Pancreas (tissue), 10 donors: ENCODE data around the gene ARSD. TPM values are rescaled to one million over a fixed set of nuclear protein-coding genes. Genes with fewer than 3 reads are reported as not detected.
"Not testable (repeated sequence)": the region's sequence is repeated elsewhere in the genome, so short reads cannot be mapped to it uniquely, and the experiment has no call there.

ENCODE experiments used
- ATAC-seq, 4 donors: fragments of 200-7000 bp; cut with Tn5 transposase; one replicate each; pipeline versions ENCODE4 v1.8.0 to v1.9.1; 2020; ENCODE audit warnings: mild to moderate bottlenecking in 4 of 4, moderate library complexity in 4 of 4
- DNase-seq, 6 donors: peaks; one replicate each; pipeline ENCODE4 v3.0.0-alpha.2; 2020
- FAIRE-seq: peaks from 2 replicates; lab custom pipeline; 2012; peaks lifted over from hg19 to GRCh38; lab: Jason Lieb, UNC
- H3K27ac ChIP-seq, 4 donors: fragments of 200-600 bp; sonication (generic); 1 replicate in 3 of 4; 2 replicates in 1 of 4; pipeline versions ENCODE4 v1.5.0 to v1.8.0; 2020
- H3K27me3 ChIP-seq, 4 donors: fragments of 200-600 bp; one replicate each; pipeline ENCODE4 v1.8.0; 2021
- H3K36me3 ChIP-seq, 3 donors: fragments of 200-600 bp; sonication (generic) in 1 of 3; one replicate each; pipeline versions ENCODE4 v1.5.0 to v1.8.0; 2020 to 2021
- H3K4me1 ChIP-seq, 3 donors: fragments of 200-600 bp; one replicate each; pipeline ENCODE4 v1.8.0; 2021
- H3K4me3 ChIP-seq, 4 donors: fragments of 200-600 bp; sonication (generic) in 2 of 4; one replicate each; pipeline versions ENCODE4 v1.5.0 to v1.8.0; 2020 to 2021
- H3K9me3 ChIP-seq, 4 donors: fragments of 200-600 bp; one replicate each; pipeline ENCODE4 v1.8.0; 2021
- WGBS, 2 donors: extraction: QIAGEN DNeasy Blood & Tissue Kit; methylation state at CpG; one replicate each; pipeline ENCODE4 v1.1.7; 2013; 5-methylcytosine and 5-hydroxymethylcytosine counted together
- intact Hi-C, 3 donors: fragments of 100-400 bp; cut with DNase I; formaldehyde crosslinking; loops; one replicate each; pipeline versions ENCODE4 v1.11.1 to v1.14.2; 2022
- polyA plus RNA-seq, 2 donors: library from polyadenylated mRNA; stranded (reverse); fragments of 200-250 nt; gene quantifications; one replicate each; pipeline ENCODE4 v1.2.3, GENCODE V29; 2013
- total RNA-seq, 6 donors: library from RNA; stranded (reverse); fragmentation: NEBNext Ultra II Directional in 4 of 6; extraction: Animal tissue kit (Norgen Biotek cat#: 25700) in 4 of 6; gene quantifications; one replicate each; pipeline versions ENCODE4 v1.2.1 to v1.2.4, GENCODE V29; 2021 to 2023
- TF ChIP-seq, protein P1 (sequence below), 4 donors: fragments of 200-600 bp; sonication (generic) in 3 of 4; IDR thresholded peaks; one replicate each; pipeline versions ENCODE4 v1.5.0 to v1.8.0; 2021; ENCODE audit warnings: antibody characterized with exemption in 4 of 4
- donor health status: healthy with polysubstance abuse.
- donor health status: DM: no; HTN: no; CAD: no; lungs with moderate emphysema.
- donor health status: DM: no; HTN: no; CAD: no.
- donor health status: control.
- donor health status: control.
- donor health status: Bipolar disorder and iron deficiency.
- donor health status: DM: yes; HTN: yes; CAD: no.
- donor health status: DM: no; HTN: no; CAD: no.
- donor health status: DM: no; HTN: no; CAD: no.
- donor health status: DM: yes; HTN: yes; CAD: no.

The ARSD gene, protein sequence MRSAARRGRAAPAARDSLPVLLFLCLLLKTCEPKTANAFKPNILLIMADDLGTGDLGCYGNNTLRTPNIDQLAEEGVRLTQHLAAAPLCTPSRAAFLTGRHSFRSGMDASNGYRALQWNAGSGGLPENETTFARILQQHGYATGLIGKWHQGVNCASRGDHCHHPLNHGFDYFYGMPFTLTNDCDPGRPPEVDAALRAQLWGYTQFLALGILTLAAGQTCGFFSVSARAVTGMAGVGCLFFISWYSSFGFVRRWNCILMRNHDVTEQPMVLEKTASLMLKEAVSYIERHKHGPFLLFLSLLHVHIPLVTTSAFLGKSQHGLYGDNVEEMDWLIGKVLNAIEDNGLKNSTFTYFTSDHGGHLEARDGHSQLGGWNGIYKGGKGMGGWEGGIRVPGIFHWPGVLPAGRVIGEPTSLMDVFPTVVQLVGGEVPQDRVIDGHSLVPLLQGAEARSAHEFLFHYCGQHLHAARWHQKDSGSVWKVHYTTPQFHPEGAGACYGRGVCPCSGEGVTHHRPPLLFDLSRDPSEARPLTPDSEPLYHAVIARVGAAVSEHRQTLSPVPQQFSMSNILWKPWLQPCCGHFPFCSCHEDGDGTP
- total RNA-seq (10 to 100 TPM; 29.8 to 67.0 (median 52.2) TPM), polyA plus RNA-seq (10 to 100 TPM; 17.8 to 35.7 TPM)

DNA sequence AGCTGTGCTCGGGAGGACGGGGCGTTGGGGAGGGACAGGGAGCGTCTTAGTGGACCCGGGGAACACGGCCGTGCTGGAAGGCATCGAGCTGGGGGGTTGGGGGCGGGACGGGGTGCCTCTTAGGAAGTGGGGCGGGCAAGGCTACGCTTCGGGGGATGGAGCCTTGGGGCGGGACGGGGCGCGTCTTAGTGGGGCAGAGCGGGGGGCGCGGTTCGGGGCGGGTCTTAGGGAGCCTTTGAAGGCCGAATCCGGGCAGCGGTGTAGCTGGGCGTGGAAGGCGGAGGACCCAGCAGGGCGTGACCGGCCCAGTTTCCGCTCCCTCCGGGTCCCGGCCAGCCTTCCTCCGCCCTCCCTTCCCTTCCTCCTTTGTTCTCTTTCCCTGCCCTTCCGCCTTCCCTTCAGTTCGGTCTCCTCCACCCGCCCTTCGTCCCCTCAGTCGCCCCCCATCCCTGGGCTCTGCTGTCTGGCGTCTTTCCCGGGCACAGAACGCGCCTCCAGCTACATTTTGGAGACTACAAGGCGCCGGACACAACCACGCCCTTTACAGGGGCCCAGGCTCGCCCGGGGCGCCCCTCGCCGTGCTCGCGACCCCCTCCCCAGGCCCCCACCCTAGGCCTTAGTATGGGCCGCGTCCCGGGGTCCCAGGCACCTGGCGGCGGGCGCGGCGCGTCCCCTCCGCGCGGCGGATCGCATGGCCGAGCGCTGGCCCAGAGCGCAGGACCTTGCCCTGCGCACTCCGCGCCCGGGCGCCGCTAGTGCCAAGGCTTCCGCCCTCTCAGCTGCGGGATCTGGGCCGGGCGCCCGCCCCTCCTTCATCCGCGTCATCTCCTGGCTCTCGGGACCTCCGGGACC is at the start of gene ARSD:
TSS of gene ARSD (minus strand) at position 757 of the 852 bp plus-strand sequence. CDS start at position 693, 64 bp downstream.
- no peak for FAIRE-seq
- DNase-seq: peak; percentile 90 to 97 (median 95)
- peak; percentile 89 to 93 (median 93) for ATAC-seq
- Histone ChIP-seq H3K9me3 (no peaks in the 10 kb centered on the region), H3K4me3 (peak within 1 kb of the TSS; percentile 64 to 86 (median 79)), H3K27me3 (no peaks in the 10 kb centered on the region), H3K36me3 (peaks cover 0 to 6% (median 0%) of the 10 kb centered on the region in 3 donors), H3K27ac (peak within 1 kb of the TSS; percentile 96 to 99 (median 98)), H3K4me1 (no peaks in the 10 kb centered on the region)
- TF ChIP-seq, protein P1, sequence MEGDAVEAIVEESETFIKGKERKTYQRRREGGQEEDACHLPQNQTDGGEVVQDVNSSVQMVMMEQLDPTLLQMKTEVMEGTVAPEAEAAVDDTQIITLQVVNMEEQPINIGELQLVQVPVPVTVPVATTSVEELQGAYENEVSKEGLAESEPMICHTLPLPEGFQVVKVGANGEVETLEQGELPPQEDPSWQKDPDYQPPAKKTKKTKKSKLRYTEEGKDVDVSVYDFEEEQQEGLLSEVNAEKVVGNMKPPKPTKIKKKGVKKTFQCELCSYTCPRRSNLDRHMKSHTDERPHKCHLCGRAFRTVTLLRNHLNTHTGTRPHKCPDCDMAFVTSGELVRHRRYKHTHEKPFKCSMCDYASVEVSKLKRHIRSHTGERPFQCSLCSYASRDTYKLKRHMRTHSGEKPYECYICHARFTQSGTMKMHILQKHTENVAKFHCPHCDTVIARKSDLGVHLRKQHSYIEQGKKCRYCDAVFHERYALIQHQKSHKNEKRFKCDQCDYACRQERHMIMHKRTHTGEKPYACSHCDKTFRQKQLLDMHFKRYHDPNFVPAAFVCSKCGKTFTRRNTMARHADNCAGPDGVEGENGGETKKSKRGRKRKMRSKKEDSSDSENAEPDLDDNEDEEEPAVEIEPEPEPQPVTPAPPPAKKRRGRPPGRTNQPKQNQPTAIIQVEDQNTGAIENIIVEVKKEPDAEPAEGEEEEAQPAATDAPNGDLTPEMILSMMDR (IDR thresholded peaks at IDR 0.05): no peak
- WGBS, 2 donors: 1 to 2% methylated on average over 49 to 80 of the region's 84 CpGs
- intact Hi-C loops: no loop called here

DNA sequence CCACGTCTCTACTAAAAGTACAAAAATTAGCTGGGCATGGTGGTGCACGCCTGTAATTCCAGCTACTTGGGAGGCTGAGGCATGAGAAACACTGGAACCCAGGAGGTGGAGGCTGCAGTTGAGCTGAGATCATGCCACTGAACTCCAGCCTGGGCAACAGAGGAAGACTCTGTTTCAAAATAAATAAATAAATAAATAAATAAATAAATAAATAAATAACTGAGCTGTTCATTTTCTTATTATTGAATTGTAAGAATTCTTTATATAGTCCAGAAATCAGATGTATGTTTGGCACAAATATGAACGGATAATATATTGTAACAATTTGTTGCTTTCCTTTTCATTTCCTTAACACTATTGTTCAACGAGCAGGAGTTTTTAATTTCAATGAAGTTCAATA is 49.5 kb upstream of the ARSD start:
- H3K9me3 ChIP-seq, H3K27ac ChIP-seq, intact Hi-C loops, H3K4me1 ChIP-seq, ATAC-seq, H3K27me3 ChIP-seq, DNase-seq, H3K36me3 ChIP-seq, H3K4me3 ChIP-seq: not testable (repeated sequence)
- peak; percentile 29 for FAIRE-seq
- 89 to 91% methylated on average over 4 of the region's 4 CpGs for WGBS, 2 donors

DNA sequence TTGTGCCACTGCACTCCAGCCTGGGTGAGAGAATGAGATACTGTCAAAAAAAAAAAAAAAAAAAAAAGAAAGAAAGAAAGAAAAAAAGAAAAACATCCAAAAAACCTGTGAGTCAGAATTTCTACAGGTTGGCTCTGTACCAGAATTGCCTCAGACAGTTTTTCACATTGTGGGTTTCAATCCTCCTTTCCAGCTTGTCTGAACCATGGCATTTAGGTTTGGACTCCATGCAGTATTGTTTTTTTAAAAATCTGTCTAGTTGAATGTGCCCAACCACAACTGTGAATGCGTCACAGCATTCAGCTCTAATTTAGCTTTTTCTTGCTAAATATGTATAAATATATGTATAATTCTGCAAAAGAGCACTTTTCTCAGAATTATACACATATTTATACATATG is 45.8 kb upstream of the ARSD start:
- 87 to 98% methylated on average over 1 of the region's 1 CpG for WGBS, 2 donors
- no peak overlapping the region for H3K27ac ChIP-seq
- H3K4me1 ChIP-seq: no peaks in the 10 kb centered on the region
- FAIRE-seq (no peak), ATAC-seq (no peak), DNase-seq (no peak)
- intact Hi-C loops: no loop called here
- H3K36me3 ChIP-seq: no peaks in the 10 kb centered on the region
- no peak overlapping the region for H3K4me3 ChIP-seq
- no peaks in the 10 kb centered on the region for H3K9me3 ChIP-seq
- H3K27me3 ChIP-seq: no peaks in the 10 kb centered on the region
- TF ChIP-seq, protein P1 (IDR thresholded peaks at IDR 0.05): no peak

DNA sequence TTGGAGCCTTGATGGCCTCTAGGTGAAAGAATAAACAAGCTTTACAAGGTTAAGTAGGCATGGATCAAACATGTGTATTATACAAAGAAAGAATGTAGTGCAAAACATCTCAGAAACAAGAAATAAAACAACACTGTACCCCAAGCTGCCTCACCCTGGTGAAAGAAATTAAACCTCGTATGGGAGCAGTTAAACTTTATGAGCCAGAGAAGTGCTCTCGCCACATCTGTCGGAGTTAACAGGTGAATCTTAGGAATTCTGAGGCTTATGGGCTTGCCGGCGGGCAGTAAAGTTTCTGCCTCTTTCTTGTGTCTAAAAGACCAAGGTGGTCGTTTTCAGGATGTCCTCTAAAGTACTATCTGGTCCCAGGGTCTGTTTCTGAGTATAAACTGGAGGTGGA is 43.3 kb upstream of the ARSD start:
- 84 to 85% methylated on average over 6 of the region's 6 CpGs for WGBS, 2 donors
- ATAC-seq: no peak
- intact Hi-C loops: no loop called here
- no peaks in the 10 kb centered on the region for H3K9me3 ChIP-seq
- peaks cover 0 to 3% (median 0%) of the 10 kb centered on the region in 3 donors for H3K4me1 ChIP-seq
- no peaks in the 10 kb centered on the region for H3K36me3 ChIP-seq
- no peak for DNase-seq
- TF ChIP-seq, protein P1 (IDR thresholded peaks at IDR 0.05): no peak
- H3K27ac ChIP-seq: no peak overlapping the region
- FAIRE-seq: no peak
- no peaks in the 10 kb centered on the region for H3K27me3 ChIP-seq
- no peak overlapping the region for H3K4me3 ChIP-seq

GRCh38 chrX:2969021-2969420 is 39.9 kb upstream of the ARSD start:
- FAIRE-seq (no peak), ATAC-seq (no peak), DNase-seq (no peak)
- 88% methylated on average over 6 of the region's 6 CpGs for WGBS, 2 donors
- H3K27me3 ChIP-seq: no peaks in the 10 kb centered on the region
- H3K9me3 ChIP-seq: no peaks in the 10 kb centered on the region
- TF ChIP-seq, protein P1 (IDR thresholded peaks at IDR 0.05): no peak
- H3K27ac ChIP-seq: no peak overlapping the region
- intact Hi-C loops: no loop called here
- no peaks in the 10 kb centered on the region for H3K36me3 ChIP-seq
- no peak overlapping the region for H3K4me3 ChIP-seq
- H3K4me1 ChIP-seq: peaks cover 0 to 22% (median 11%) of the 10 kb centered on the region in 3 donors
